IMR-90 (cell line): ENCODE measurements around the gene CDH26. TPM values are rescaled to one million over a fixed set of nuclear protein-coding genes. Genes with fewer than 3 reads are reported as not detected.

Source experiments
- ATAC-seq: fragments of 200-7000 bp; cut with Tn5 transposase; 2 replicates; pipeline ENCODE4 v1.9.1; 2020; ENCODE audit warnings: low read depth, mild to moderate bottlenecking, moderate library complexity
- BruUV-seq: library from RNA; stranded (reverse); fragments of 400-500 nt; replicated peaks from 2 replicates; lab custom pipeline; 2021; lab: Mats Ljungman, UMichigan
- CTCF ChIA-PET: fragments of 300-600 bp; formaldehyde crosslinking; extraction: SDS; loops from one replicate; lab custom pipeline; 2021; ENCODE audit warnings: antibody characterized with exemption; lab: Yijun Ruan, JAX
- POLR2A ChIA-PET: fragments of 300-600 bp; sonication (Branson Sonifier 250); formaldehyde crosslinking; loops from one replicate; lab custom pipeline; 2022; ENCODE audit warnings: antibody characterized with exemption; ENCODE audit not compliant: unreplicated experiment; lab: Charles Lee
- DNase-seq: peaks from one replicate; pipeline ENCODE4 v3.0.0; 2013
- H2AFZ ChIP-seq: replicated peaks from 2 replicates; pipeline ENCODE3; 2013; ENCODE audit warnings: low read length, mild to moderate bottlenecking; ENCODE audit not compliant: poor library complexity
- H2AK5ac ChIP-seq: 2 replicates; pipeline ENCODE4 v1.6.1; 2013; ENCODE audit warnings: low read depth, low read length, inconsistent platforms
- H2AK9ac ChIP-seq: replicated peaks from 2 replicates; pipeline ENCODE3; 2013; ENCODE audit warnings: mild to moderate bottlenecking, low read depth, low read length, moderate library complexity; ENCODE audit not compliant: poor library complexity
- H2BK120ac ChIP-seq: 2 replicates; pipeline ENCODE4 v1.6.1; 2013; ENCODE audit warnings: low read depth, low read length, inconsistent platforms
- H2BK15ac ChIP-seq: 3 replicates; pipeline ENCODE4 v1.6.1; 2013; ENCODE audit warnings: low read depth, low read length, inconsistent platforms
- H2BK20ac ChIP-seq: 2 replicates; pipeline ENCODE4 v1.6.1; 2013; ENCODE audit warnings: low read depth, mild to moderate bottlenecking, inconsistent platforms, low read length, moderate library complexity
- H2BK5ac ChIP-seq: 2 replicates; pipeline ENCODE4 v1.6.1; 2013; ENCODE audit warnings: mild to moderate bottlenecking, low read depth, low read length, inconsistent platforms; ENCODE audit not compliant: poor library complexity, severe bottlenecking
- H3K14ac ChIP-seq: replicated peaks from 2 replicates; pipeline ENCODE4 v1.6.1; 2013; ENCODE audit warnings: low read depth, low read length, inconsistent platforms
- H3K18ac ChIP-seq: 2 replicates; pipeline ENCODE4 v1.6.1; 2013; ENCODE audit warnings: low read depth, low read length, control low read depth
- H3K23ac ChIP-seq: 2 replicates; pipeline ENCODE4 v1.6.1; 2013; ENCODE audit warnings: low read depth, low read length, inconsistent platforms
- H3K27ac ChIP-seq: 2 replicates; pipeline ENCODE4 v1.5.1; 2013; ENCODE audit warnings: mild to moderate bottlenecking, control low read depth, low read length; ENCODE audit not compliant: insufficient read depth
- H3K27me3 ChIP-seq: 2 replicates; pipeline ENCODE4 v1.6.1; 2013; ENCODE audit warnings: low read length; ENCODE audit not compliant: control insufficient read depth, insufficient read depth
- H3K36me3 ChIP-seq: 2 replicates; pipeline ENCODE4 v1.6.1; 2013; ENCODE audit warnings: low read length, mixed read lengths; ENCODE audit not compliant: control insufficient read depth, insufficient read depth
- H3K4ac ChIP-seq: 2 replicates; pipeline ENCODE4 v1.6.1; 2013; ENCODE audit warnings: low read depth, low read length, inconsistent platforms
- H3K4me1 ChIP-seq: 2 replicates; pipeline ENCODE4 v1.6.1; 2013; ENCODE audit warnings: low read length, mixed read lengths; ENCODE audit not compliant: control insufficient read depth, insufficient read depth
- H3K4me2 ChIP-seq: 2 replicates; pipeline ENCODE4 v1.6.1; 2013; ENCODE audit warnings: low read depth, mild to moderate bottlenecking, control low read depth, low read length, moderate library complexity
- H3K4me3 ChIP-seq: 2 replicates; pipeline ENCODE4 v1.5.1; 2013; ENCODE audit warnings: low read depth, mild to moderate bottlenecking, control low read depth, low read length, moderate library complexity; ENCODE audit not compliant: insufficient read depth
- H3K56ac ChIP-seq: 2 replicates; pipeline ENCODE4 v1.6.1; 2013; ENCODE audit warnings: low read length, inconsistent platforms; ENCODE audit not compliant: insufficient read depth; ENCODE audit errors: extremely low read depth
- H3K79me1 ChIP-seq, 2 experiments: 2 replicates each; pipeline ENCODE4 v1.6.1; 2013; ENCODE audit warnings: low read length in 2 of 2, inconsistent platforms in 1 of 2, low read depth in 1 of 2
- H3K9ac ChIP-seq: 2 replicates; pipeline ENCODE4 v1.6.1; 2013; ENCODE audit warnings: low read depth, low read length, control low read depth
- H3K9me1 ChIP-seq: 2 replicates; pipeline ENCODE4 v1.6.1; 2013; ENCODE audit warnings: low read length, inconsistent platforms; ENCODE audit not compliant: insufficient read depth
- H3K9me3 ChIP-seq: 2 replicates; pipeline ENCODE4 v1.6.1; 2013; ENCODE audit warnings: low read length; ENCODE audit not compliant: control insufficient read depth, insufficient read depth
- H4K20me1 ChIP-seq: 2 replicates; pipeline ENCODE4 v1.6.1; 2013; ENCODE audit warnings: low read length, inconsistent platforms; ENCODE audit not compliant: insufficient read depth
- H4K5ac ChIP-seq: 2 replicates; pipeline ENCODE4 v1.6.1; 2013; ENCODE audit warnings: mild to moderate bottlenecking, low read depth, low read length, control low read depth
- H4K8ac ChIP-seq, 2 experiments: 2 replicates each; pipeline ENCODE4 v1.6.1; 2013; ENCODE audit warnings: low read depth in 2 of 2, low read length in 2 of 2, control low read depth in 1 of 2, inconsistent platforms in 1 of 2
- H4K91ac ChIP-seq: 2 replicates; pipeline ENCODE4 v1.6.1; 2013; ENCODE audit warnings: low read depth, low read length, inconsistent platforms; ENCODE audit not compliant: insufficient read depth
- BHLHE40 ChIP-seq: fragments of 150-350 bp; IDR thresholded peaks from 2 replicates; pipeline ENCODE4 v1.6.1; 2016; ENCODE audit warnings: mild to moderate bottlenecking, low read depth, low read length
- CEBPB ChIP-seq: IDR thresholded peaks from 2 replicates; pipeline ENCODE4 v1.6.1; 2012; ENCODE audit warnings: low read depth, low read length, improper control_type of control experiment
- CHD1 ChIP-seq: IDR thresholded peaks from 2 replicates; pipeline ENCODE4 v1.6.1; 2012; ENCODE audit warnings: low read depth, low read length, improper control_type of control experiment
- FOS ChIP-seq: fragments of 150-350 bp; IDR thresholded peaks from 2 replicates; pipeline ENCODE4 v1.6.1; 2016; ENCODE audit warnings: low read depth, low read length
- MAFK ChIP-seq: IDR thresholded peaks from 2 replicates; pipeline ENCODE4 v1.6.1; 2012; ENCODE audit warnings: low read depth, low read length, improper control_type of control experiment
- MAZ ChIP-seq: IDR thresholded peaks from 2 replicates; pipeline ENCODE4 v1.6.1; 2012; ENCODE audit warnings: low read depth, mild to moderate bottlenecking, low read length, improper control_type of control experiment, moderate library complexity, borderline replicate concordance
- POLR2A ChIP-seq: IDR thresholded peaks from 2 replicates; pipeline ENCODE4 v1.6.1; 2012; ENCODE audit warnings: mild to moderate bottlenecking, low read depth, low read length
- RAD21 ChIP-seq: IDR thresholded peaks from 2 replicates; pipeline ENCODE4 v1.6.1; 2012; ENCODE audit warnings: low read length, improper control_type of control experiment
- RCOR1 ChIP-seq: IDR thresholded peaks from 2 replicates; pipeline ENCODE4 v1.6.1; 2012; ENCODE audit warnings: mild to moderate bottlenecking, low read length, improper control_type of control experiment; ENCODE audit not compliant: insufficient replicate concordance
- WGBS, 2 experiments: methylation state at CpG; one replicate each; pipeline versions ENCODE4 v1.1.5 to v1.1.7; 2013; ENCODE audit warnings: missing lambda C conversion rate in 2 of 2; ENCODE audit not compliant: insufficient read length in 1 of 2; ENCODE audit errors: extremely low coverage in 2 of 2; 5-methylcytosine and 5-hydroxymethylcytosine counted together
- dilution Hi-C: fragments of 300-500 bp; cut with HindIII; formaldehyde crosslinking; loops from one replicate; pipeline ENCODE4 v1.14.3; 2018; ENCODE audit warnings: low sequenced_read_pairs; ENCODE audit not compliant: unreplicated experiment
- in situ Hi-C: fragments of 300-500 bp; cut with MboI; formaldehyde crosslinking; loops from 3 replicates; pipeline ENCODE4 v1.14.3; 2019; ENCODE audit warnings: low sequenced_read_pairs, inconsistent platforms, mixed read lengths
- intact Hi-C: fragments of 100-400 bp; cut with micrococcal nuclease; formaldehyde crosslinking; loops from 2 replicates; pipeline ENCODE4 v1.10.0; 2022
- polyA plus RNA-seq, 3 experiments: library from polyadenylated mRNA; depleted of rRNA; stranded (reverse); fragments of >200 nt; gene quantifications; 2 replicates each; pipeline ENCODE4 v1.2.3, GENCODE V29; 2012; ENCODE audit warnings: low replicate concordance in 1 of 3
- total RNA-seq: library from RNA; depleted of rRNA; stranded (reverse); fragments of >200 nt; gene quantifications from 2 replicates; pipeline ENCODE4 v1.2.3, GENCODE V29; 2012
- TF ChIP-seq, protein P1 (sequence below): fragments of 150-350 bp; IDR thresholded peaks from 2 replicates; pipeline ENCODE4 v1.6.1; 2016; ENCODE audit warnings: low read depth, mild to moderate bottlenecking, low read length, moderate library complexity, borderline replicate concordance
- TF ChIP-seq, protein P2 (sequence below): fragments of 150-350 bp; IDR thresholded peaks from 2 replicates; pipeline ENCODE4 v1.6.1; 2017; ENCODE audit warnings: mild to moderate bottlenecking, antibody characterized with exemption, low read length, low read depth

The CDH26 gene
- total and polyA plus RNA-seq, 2 of the 4 experiments (the other 2 are of a cell fraction): not detected

DNA sequence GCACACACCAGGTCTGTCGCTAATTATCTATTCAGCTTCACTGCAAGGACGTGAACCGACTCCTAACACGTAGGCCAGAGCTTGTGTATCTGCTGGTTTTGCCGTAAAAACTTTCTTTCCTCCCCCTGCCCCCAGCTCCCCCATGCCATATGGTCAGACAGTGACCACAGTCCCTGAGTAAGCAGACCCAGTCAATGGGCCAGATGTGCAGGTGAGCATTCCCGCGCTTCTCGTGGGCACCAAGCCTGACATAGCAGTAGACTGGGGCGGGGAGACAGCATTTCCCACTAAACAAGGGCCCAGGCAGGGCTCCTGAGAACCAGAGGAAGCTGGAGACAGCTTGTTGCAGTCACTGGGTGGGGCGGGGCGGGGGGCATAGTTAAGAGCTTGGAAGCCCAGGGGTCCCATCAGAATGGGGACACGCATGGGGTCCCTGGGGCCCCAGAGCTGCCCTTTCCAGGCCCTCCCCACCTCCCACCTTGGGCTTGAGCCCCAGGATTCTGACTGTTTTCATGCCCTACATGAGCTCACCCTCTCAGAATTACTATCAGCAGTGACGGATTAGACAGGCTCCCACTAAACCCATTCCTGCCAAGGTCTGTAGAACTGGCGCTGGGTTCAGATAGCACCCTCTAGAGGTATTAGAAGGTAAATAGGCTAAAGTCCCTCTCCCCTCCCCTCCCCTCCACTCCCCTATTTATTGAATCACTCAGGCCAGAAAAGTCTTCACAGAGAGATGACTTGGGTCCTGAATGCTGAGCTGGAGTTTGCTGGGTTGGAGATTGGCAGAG, 51.8 kb downstream of the CDH26 start:
- no peak overlapping the region for H3K56ac ChIP-seq
- no peak overlapping the region for H3K23ac ChIP-seq
- H3K18ac ChIP-seq: no peak overlapping the region
- H4K91ac ChIP-seq: no peak overlapping the region
- ATAC-seq (no peak), DNase-seq (no peak)
- no CpG with 5 or more reads among the region's 14 CpGs for WGBS, 2 experiments
- intact Hi-C loops: no loop called here
- no peak overlapping the region for H2BK5ac ChIP-seq
- no TSS peak for BruUV-seq
- dilution Hi-C loops: no loop called here
- H2BK20ac ChIP-seq: no peak overlapping the region
- H3K14ac ChIP-seq: no peak overlapping the region
- in situ Hi-C loops: no loop called here
- no peak overlapping the region for H3K4me2 ChIP-seq
- no peak overlapping the region for H4K5ac ChIP-seq
- H3K4ac ChIP-seq: no peak overlapping the region
- no peaks in the 10 kb centered on the region for H3K36me3 ChIP-seq
- H2AK5ac ChIP-seq: no peak overlapping the region
- H3K27me3 ChIP-seq: peaks cover 8% of the 10 kb centered on the region
- H2BK15ac ChIP-seq: no peak overlapping the region
- TF ChIP-seq CEBPB (no peak), BHLHE40 (no peak), CHD1 (no peak), RAD21 (no peak), MAFK (no peak), MAZ (no peak), POLR2A (no peak), RCOR1 (no peak), FOS (no peak)
- TF ChIP-seq, protein P1, sequence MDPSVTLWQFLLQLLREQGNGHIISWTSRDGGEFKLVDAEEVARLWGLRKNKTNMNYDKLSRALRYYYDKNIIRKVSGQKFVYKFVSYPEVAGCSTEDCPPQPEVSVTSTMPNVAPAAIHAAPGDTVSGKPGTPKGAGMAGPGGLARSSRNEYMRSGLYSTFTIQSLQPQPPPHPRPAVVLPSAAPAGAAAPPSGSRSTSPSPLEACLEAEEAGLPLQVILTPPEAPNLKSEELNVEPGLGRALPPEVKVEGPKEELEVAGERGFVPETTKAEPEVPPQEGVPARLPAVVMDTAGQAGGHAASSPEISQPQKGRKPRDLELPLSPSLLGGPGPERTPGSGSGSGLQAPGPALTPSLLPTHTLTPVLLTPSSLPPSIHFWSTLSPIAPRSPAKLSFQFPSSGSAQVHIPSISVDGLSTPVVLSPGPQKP: no peak
- TF ChIP-seq, protein P2, sequence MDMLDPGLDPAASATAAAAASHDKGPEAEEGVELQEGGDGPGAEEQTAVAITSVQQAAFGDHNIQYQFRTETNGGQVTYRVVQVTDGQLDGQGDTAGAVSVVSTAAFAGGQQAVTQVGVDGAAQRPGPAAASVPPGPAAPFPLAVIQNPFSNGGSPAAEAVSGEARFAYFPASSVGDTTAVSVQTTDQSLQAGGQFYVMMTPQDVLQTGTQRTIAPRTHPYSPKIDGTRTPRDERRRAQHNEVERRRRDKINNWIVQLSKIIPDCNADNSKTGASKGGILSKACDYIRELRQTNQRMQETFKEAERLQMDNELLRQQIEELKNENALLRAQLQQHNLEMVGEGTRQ: no peak
- ChIA-PET POLR2A (no interaction called here), CTCF (no interaction called here)
- no peak overlapping the region for H4K8ac ChIP-seq
- no peak overlapping the region for H2BK120ac ChIP-seq
- H3K27ac ChIP-seq: no peak overlapping the region
- H3K9me1 ChIP-seq: no peaks in the 10 kb centered on the region
- no peak overlapping the region for H3K9ac ChIP-seq
- H2AFZ ChIP-seq: no peak overlapping the region
- no peak overlapping the region for H3K4me3 ChIP-seq
- no peaks in the 10 kb centered on the region for H4K20me1 ChIP-seq
- no peaks in the 10 kb centered on the region for H3K4me1 ChIP-seq
- H3K9me3 ChIP-seq: no peaks in the 10 kb centered on the region
- H2AK9ac ChIP-seq: no peak overlapping the region
- no peaks in the 10 kb centered on the region for H3K79me1 ChIP-seq
